Measurements from ENCODE around the gene NCEH1. TPM values are rescaled to one million over a fixed set of nuclear protein-coding genes. Genes with fewer than 3 reads are reported as not detected.

The NCEH1 gene
- total and polyA plus RNA-seq, 2 of the 13 experiments (the other 11 are each of a cell fraction or from before 2014, with no cell fraction given) = 12.9 to 21.4 TPM

DNA sequence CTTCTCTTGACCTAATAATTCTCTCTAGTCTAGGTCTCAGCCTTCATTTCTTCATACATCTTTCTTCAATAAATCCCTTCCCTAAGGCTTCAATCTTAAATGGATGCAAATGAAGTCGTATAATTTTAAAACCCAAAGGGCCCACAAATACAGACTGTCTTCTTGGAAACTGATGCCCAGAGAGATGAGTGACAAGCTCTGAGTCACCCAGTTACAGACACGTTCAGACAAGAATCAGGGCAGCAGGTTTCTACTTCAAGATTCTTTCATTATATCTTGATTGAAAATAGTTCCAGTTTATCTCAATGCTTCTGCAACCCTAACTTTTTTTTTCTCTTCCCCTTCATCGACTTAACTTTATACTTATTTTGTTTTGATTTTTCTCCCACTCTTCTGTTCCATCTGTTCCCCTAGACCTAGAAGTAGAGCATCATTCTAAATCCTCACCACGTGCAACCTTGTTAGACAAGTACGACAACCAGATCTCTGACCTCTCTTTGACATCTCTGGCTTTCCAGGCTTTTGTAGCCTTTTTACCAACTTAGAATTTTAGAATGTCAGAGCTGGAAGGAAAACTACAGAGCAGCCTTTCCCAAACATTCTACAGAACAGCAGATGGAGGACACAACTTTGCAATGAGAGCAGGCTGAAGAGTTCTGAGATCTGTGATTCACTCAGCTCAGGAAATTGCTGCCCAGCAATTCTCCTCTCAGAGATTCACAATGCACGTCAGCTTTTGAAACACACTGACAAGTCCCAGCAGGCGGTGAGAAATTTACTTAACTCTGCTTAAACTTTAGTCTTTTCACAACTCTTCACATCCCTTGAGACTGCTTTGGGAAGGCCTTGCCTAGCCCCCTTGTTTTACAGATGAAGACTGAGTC lies 25.3 kb downstream of the NCEH1 start:
- ATAC-seq = no peak
- TF ChIP-seq, protein P1, sequence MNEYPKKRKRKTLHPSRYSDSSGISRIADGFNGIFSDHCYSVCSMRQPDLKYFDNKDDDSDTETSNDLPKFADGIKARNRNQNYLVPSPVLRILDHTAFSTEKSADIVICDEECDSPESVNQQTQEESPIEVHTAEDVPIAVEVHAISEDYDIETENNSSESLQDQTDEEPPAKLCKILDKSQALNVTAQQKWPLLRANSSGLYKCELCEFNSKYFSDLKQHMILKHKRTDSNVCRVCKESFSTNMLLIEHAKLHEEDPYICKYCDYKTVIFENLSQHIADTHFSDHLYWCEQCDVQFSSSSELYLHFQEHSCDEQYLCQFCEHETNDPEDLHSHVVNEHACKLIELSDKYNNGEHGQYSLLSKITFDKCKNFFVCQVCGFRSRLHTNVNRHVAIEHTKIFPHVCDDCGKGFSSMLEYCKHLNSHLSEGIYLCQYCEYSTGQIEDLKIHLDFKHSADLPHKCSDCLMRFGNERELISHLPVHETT (CRISPR knock-in tag; conservative IDR thresholded peaks at IDR 0.05) = no peak
- TF ChIP-seq TBX2 (CRISPR knock-in tag; IDR thresholded peaks at IDR 0.05; ENCODE audit: borderline replicate concordance) = no peak
- TF ChIP-seq, protein P2, sequence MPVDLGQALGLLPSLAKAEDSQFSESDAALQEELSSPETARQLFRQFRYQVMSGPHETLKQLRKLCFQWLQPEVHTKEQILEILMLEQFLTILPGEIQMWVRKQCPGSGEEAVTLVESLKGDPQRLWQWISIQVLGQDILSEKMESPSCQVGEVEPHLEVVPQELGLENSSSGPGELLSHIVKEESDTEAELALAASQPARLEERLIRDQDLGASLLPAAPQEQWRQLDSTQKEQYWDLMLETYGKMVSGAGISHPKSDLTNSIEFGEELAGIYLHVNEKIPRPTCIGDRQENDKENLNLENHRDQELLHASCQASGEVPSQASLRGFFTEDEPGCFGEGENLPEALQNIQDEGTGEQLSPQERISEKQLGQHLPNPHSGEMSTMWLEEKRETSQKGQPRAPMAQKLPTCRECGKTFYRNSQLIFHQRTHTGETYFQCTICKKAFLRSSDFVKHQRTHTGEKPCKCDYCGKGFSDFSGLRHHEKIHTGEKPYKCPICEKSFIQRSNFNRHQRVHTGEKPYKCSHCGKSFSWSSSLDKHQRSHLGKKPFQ (CRISPR knock-in tag; IDR thresholded peaks at IDR 0.05; ENCODE audit: insufficient replicate concordance) = no peak
- TF ChIP-seq, protein P3, sequence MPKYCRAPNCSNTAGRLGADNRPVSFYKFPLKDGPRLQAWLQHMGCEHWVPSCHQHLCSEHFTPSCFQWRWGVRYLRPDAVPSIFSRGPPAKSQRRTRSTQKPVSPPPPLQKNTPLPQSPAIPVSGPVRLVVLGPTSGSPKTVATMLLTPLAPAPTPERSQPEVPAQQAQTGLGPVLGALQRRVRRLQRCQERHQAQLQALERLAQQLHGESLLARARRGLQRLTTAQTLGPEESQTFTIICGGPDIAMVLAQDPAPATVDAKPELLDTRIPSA (CRISPR knock-in tag; IDR thresholded peaks at IDR 0.05; ENCODE audit: borderline replicate concordance) = no peak
- no peak for TF ChIP-seq HDAC6 (IDR thresholded peaks at IDR 0.05; ENCODE audit: low read depth, low read length)
- no peak for TF ChIP-seq SRY (CRISPR knock-in tag; IDR thresholded peaks at IDR 0.05)
- H3K9ac ChIP-seq (ENCODE audit: insufficient read depth, low read depth, low read length) = no peak overlapping the region
- no peaks in the 10 kb centered on the region for H4K20me1 ChIP-seq (ENCODE audit: insufficient read depth, low read length)
- no peaks in the 10 kb centered on the region for H3K27me3 ChIP-seq (ENCODE audit: control insufficient read depth in 1 of 2, insufficient read depth in 2 of 2, low read length in 2 of 2)
- H3K4me1 ChIP-seq (ENCODE audit: insufficient read depth, low read length) = peaks cover 11% of the 10 kb centered on the region
- peaks cover 20% of the 10 kb centered on the region for H3K79me2 ChIP-seq (ENCODE audit: insufficient read depth, low read length)
- H3K4me2 ChIP-seq (ENCODE audit: low read depth, low read length) = no peak overlapping the region
- H3K27ac ChIP-seq (ENCODE audit: extremely low read length, insufficient read depth, low read length) = no peak overlapping the region
- WGBS (ENCODE audit: low lambda C conversion rate) = 85% methylated on average over 7 of the region's 7 CpGs
- CTCF ChIA-PET (ENCODE audit: low intra/inter-chr PET ratio, low total read pairs) = no interaction called here
- POLR2A ChIA-PET = no interaction called here
- no peak for DNase-seq (ENCODE audit: low spot score)
- no peak for FAIRE-seq
- no peak overlapping the region for H3K4me3 ChIP-seq (replicated peaks in 1 of 3; ENCODE audit: insufficient read depth in 1 of 3, low read depth in 2 of 3, low read length in 3 of 3)
- no TSS peak for BruUV-seq (replicated peaks)
- no peaks in the 10 kb centered on the region for H3K9me3 ChIP-seq (ENCODE audit: low read length)
- peaks cover 0 to 1% of the 10 kb centered on the region in 2 experiments; a peak in 1 of 5 replicates for H3K36me3 ChIP-seq (replicated peaks in 1 of 2; ENCODE audit: control insufficient read depth in 1 of 2, insufficient read depth in 2 of 2, low read length in 2 of 2)
- intact Hi-C loops (cut with micrococcal nuclease; ENCODE audit: unreplicated experiment) = no loop called here
- in situ Hi-C loops (cut with HindIII; ENCODE audit: extremely low pct_ligation_motif_present, low pct_unique_long_range_greater_than_20kb) = no loop called here
- H2AFZ ChIP-seq (ENCODE audit: low read length) = no peak overlapping the region
